Measurements from ENCODE around the gene CDC42BPB.

- TF ChIP-seq CTCF (IDR thresholded peaks at IDR 0.05) (no peak), POLR2A (IDR thresholded peaks at IDR 0.05; ENCODE audit: low read depth) (no peak)
Observed at GRCh38 chr14:102923925-102924486, 133.3 kb downstream of the CDC42BPB start.

Data from esophagus muscularis mucosa (tissue), 3 donors.